Transverse colon (tissue), 4 donors: ENCODE measurements around the gene UIMC1. TPM values are rescaled to one million over a fixed set of nuclear protein-coding genes. Genes with fewer than 3 reads are reported as not detected.

Experiments
- DNase-seq: peaks from one replicate; pipeline ENCODE4 v3.0.0-alpha.2; 2019
- H3K27ac ChIP-seq, 4 donors: fragments of 200-600 bp; sonication (generic); 2 replicates each; pipeline ENCODE4 v1.5.1; 2016 to 2018; ENCODE audit warnings: inconsistent platforms in 4 of 4
- H3K27me3 ChIP-seq: fragments of 200-600 bp; sonication (generic); 2 replicates; pipeline ENCODE4 v1.5.1; 2017; ENCODE audit warnings: inconsistent platforms
- H3K36me3 ChIP-seq, 4 donors: fragments of 200-600 bp; sonication (generic); 2 replicates each; pipeline ENCODE4 v1.5.1; 2017 to 2019; ENCODE audit warnings: inconsistent platforms in 4 of 4
- H3K4me1 ChIP-seq, 4 donors: fragments of 200-600 bp; sonication (generic); 2 replicates each; pipeline ENCODE4 v1.5.1; 2017 to 2020; ENCODE audit warnings: inconsistent platforms in 4 of 4
- H3K4me3 ChIP-seq, 4 donors: fragments of 200-600 bp; sonication (generic); 1 replicate in 1 of 4; 2 replicates in 3 of 4; pipeline versions ENCODE4 v1.5.1 to v1.6.1; 2017 to 2019; ENCODE audit warnings: inconsistent platforms in 4 of 4
- H3K9me3 ChIP-seq, 2 donors: fragments of 200-600 bp; sonication (generic); 2 replicates each; pipeline ENCODE4 v1.5.1; 2017 to 2019; ENCODE audit warnings: inconsistent platforms in 2 of 2
- EP300 ChIP-seq: sonication (generic); formaldehyde crosslinking; IDR thresholded peaks from one replicate; pipeline ENCODE4 v1.6.1; 2017; ENCODE audit warnings: antibody characterized with exemption, low read depth
- POLR2A ChIP-seq: fragments of 450-650 bp; IDR thresholded peaks from one replicate; pipeline ENCODE4 v1.6.1; 2016; ENCODE audit warnings: antibody characterized with exemption, mild to moderate bottlenecking, moderate library complexity
- POLR2AphosphoS5 ChIP-seq, 3 donors: sonication (generic); formaldehyde crosslinking; IDR thresholded peaks; one replicate each; pipeline ENCODE4 v1.6.1; 2016; ENCODE audit warnings: antibody characterized with exemption in 3 of 3
- WGBS, 2 donors: methylation state at CpG; one replicate each; pipeline ENCODE4 v1.1.5; 2018; ENCODE audit warnings: low coverage in 1 of 2; 5-methylcytosine and 5-hydroxymethylcytosine counted together
- in situ Hi-C, 4 donors: fragments of 200-750 bp; cut with MboI; loops; one replicate each; pipeline versions ENCODE4 v1.15.0 to v1.15.1; 2017; ENCODE audit warnings: low sequenced_read_pairs in 3 of 4, low pct_ligation_motif_present in 1 of 4, low pct_unique_long_range_greater_than_20kb in 1 of 4
- intact Hi-C: fragments of 100-400 bp; cut with DNase I; formaldehyde crosslinking; loops from one replicate; pipeline ENCODE4 v1.15.1; 2023; ENCODE audit warnings: low total_unique reads
- total RNA-seq, 4 donors: library from RNA; depleted of rRNA; stranded (reverse); fragments of >200 nt; gene quantifications; one replicate each; pipeline ENCODE4 v1.1.0, GENCODE V29; 2016
- TF ChIP-seq, protein P1 (sequence below), 5 experiments: fragments of 200-600 bp in 3 of 5; fragments of 450-650 bp in 2 of 5; sonication (generic) in 3 of 5; IDR thresholded peaks; 1 replicate in 2 of 5; 2 replicates in 3 of 5; pipeline ENCODE4 v1.5.1; 2016 to 2017; ENCODE audit warnings: antibody characterized with exemption in 5 of 5, inconsistent platforms in 3 of 5, mild to moderate bottlenecking in 2 of 5, moderate library complexity in 1 of 5

Gene UIMC1
- total RNA-seq, 4 donors from 2014 or later = 25.1 to 213 (median 34.6) TPM

DNA sequence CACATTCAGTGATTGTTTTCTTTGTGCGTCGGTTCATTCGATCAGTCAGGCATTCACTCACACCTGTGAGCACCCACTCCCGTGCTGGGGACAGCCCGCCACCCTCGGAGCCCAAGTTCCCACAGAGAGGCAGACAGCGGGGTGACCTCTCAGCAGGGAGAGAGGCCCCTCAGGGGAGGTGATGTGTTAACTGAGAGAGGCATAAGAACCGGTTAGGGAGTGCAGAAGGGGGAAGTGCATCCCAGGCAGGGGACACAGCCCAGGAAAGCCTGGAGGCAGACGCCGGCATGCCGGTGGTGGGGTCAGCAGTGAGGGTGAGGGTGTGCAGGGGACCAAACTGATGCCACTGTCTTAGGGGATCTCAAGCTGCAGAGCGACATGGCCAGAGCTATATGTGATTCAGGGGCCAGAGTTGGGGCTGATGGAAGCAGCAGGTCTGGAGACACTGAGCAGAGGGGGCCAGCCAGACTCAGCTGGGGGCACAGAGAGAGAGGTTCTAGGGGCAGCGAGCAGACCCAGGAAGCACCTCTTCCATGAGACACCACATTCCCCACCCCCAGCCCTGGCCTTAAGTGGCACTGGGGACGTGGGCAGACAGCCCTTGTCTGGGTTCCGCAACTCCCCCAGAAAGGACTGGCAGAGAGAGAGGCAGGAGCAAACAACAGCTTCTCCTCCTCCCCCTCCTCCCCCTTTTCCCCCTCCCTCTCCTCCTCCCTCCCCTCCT lies 143.4 kb downstream of the UIMC1 start:
- H3K36me3 ChIP-seq = no peaks in the 10 kb centered on the region
- no peak for TF ChIP-seq POLR2A
- TF ChIP-seq, protein P1, sequence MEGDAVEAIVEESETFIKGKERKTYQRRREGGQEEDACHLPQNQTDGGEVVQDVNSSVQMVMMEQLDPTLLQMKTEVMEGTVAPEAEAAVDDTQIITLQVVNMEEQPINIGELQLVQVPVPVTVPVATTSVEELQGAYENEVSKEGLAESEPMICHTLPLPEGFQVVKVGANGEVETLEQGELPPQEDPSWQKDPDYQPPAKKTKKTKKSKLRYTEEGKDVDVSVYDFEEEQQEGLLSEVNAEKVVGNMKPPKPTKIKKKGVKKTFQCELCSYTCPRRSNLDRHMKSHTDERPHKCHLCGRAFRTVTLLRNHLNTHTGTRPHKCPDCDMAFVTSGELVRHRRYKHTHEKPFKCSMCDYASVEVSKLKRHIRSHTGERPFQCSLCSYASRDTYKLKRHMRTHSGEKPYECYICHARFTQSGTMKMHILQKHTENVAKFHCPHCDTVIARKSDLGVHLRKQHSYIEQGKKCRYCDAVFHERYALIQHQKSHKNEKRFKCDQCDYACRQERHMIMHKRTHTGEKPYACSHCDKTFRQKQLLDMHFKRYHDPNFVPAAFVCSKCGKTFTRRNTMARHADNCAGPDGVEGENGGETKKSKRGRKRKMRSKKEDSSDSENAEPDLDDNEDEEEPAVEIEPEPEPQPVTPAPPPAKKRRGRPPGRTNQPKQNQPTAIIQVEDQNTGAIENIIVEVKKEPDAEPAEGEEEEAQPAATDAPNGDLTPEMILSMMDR (IDR thresholded peaks at IDR 0.05) = no peak
- no peak overlapping the region for H3K27ac ChIP-seq
- in situ Hi-C loops = no loop called here
- 3 to 20% methylated on average over 4 to 15 of the region's 15 CpGs for WGBS, 2 donors
- H3K9me3 ChIP-seq = no peaks in the 10 kb centered on the region
- peaks cover 69% of the 10 kb centered on the region for H3K27me3 ChIP-seq
- intact Hi-C loops = no loop called here
- H3K4me1 ChIP-seq = no peaks in the 10 kb centered on the region
- H3K4me3 ChIP-seq = no peak overlapping the region
- no peak for DNase-seq

DNA sequence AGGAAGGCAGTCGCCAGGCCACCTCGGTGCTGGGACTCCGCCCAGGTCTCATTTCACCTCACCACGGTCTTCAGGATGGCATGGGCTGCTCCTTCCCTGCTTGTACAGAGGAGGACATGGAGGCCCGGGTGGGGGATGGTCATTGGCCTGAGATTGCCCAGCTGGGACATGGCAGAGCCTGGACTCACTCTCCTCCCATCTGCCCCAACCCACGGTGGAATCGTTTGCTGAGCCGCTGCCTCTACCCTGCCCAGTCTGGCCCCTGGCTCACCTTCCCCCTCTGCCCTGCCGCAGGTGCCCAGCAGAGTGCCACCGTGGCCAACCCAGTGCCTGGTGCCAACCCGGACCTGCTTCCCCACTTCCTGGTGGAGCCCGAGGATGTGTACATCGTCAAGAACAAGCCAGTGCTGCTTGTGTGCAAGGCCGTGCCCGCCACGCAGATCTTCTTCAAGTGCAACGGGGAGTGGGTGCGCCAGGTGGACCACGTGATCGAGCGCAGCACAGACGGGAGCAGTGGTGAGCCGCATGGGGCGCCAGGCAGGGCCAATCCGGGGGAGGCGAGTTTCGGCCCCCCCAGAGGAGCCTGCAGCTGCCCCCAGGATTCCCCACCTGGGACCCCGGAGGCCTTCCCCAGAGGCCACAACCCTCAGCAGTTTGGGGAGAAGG lies 144.1 kb downstream of the UIMC1 start:
- no peak for DNase-seq
- 52% methylated on average over 25 of the region's 28 CpGs; no CpG with 5 or more reads in 1 of the 2 donors for WGBS, 2 donors
- Histone ChIP-seq H3K4me1 (no peaks in the 10 kb centered on the region), H3K27me3 (peaks cover 65% of the 10 kb centered on the region), H3K4me3 (no peak overlapping the region), H3K9me3 (no peaks in the 10 kb centered on the region), H3K27ac (no peak overlapping the region), H3K36me3 (no peaks in the 10 kb centered on the region)
- in situ Hi-C loops = no loop called here
- TF ChIP-seq POLR2A (no peak), EP300 (no peak), POLR2AphosphoS5 (IDR thresholded peaks at IDR 0.05) (no peak)
- TF ChIP-seq, protein P1 (IDR thresholded peaks at IDR 0.05) = no peak
- intact Hi-C loops = no loop called here

GRCh38 chr5:176861276-176861675 lies 145.3 kb downstream of the UIMC1 start:
- Histone ChIP-seq H3K4me1 (no peaks in the 10 kb centered on the region), H3K9me3 (no peaks in the 10 kb centered on the region), H3K4me3 (no peak overlapping the region), H3K27me3 (peaks cover 54% of the 10 kb centered on the region), H3K36me3 (no peaks in the 10 kb centered on the region), H3K27ac (no peak overlapping the region)
- TF ChIP-seq POLR2A (no peak), EP300 (no peak), POLR2AphosphoS5 (IDR thresholded peaks at IDR 0.05) (no peak)
- TF ChIP-seq, protein P1 (IDR thresholded peaks at IDR 0.05) = no peak
- in situ Hi-C loops = no loop called here
- no peak for DNase-seq
- intact Hi-C loops = no loop called here
- 78% methylated on average over 11 of the region's 11 CpGs; no CpG with 5 or more reads in 1 of the 2 donors for WGBS, 2 donors

- H3K27ac ChIP-seq = no peak overlapping the region
- H3K4me3 ChIP-seq = no peak overlapping the region
- peaks cover 47% of the 10 kb centered on the region for H3K27me3 ChIP-seq
- 72% methylated on average over 11 of the region's 11 CpGs; no CpG with 5 or more reads in 1 of the 2 donors for WGBS, 2 donors
- no peaks in the 10 kb centered on the region for H3K36me3 ChIP-seq
- in situ Hi-C loops = no loop called here
- intact Hi-C loops = no loop called here
- TF ChIP-seq POLR2AphosphoS5 (IDR thresholded peaks at IDR 0.05) (no peak), POLR2A (no peak), EP300 (no peak)
- TF ChIP-seq, protein P1 (IDR thresholded peaks at IDR 0.05) = no peak
- no peaks in the 10 kb centered on the region for H3K4me1 ChIP-seq
- H3K9me3 ChIP-seq = no peaks in the 10 kb centered on the region
- DNase-seq = no peak
These were observed 146.2 kb downstream of the UIMC1 start for GRCh38 chr5:176860381-176860780.
